Purkinje cell (primary cell): ENCODE measurements around the gene GOLGA8F. TPM values are rescaled to one million over a fixed set of nuclear protein-coding genes. Genes with fewer than 3 reads are reported as not detected.

Experiments
- polyA plus RNA-seq: library from polyadenylated mRNA; unstranded; fragments of >200 nt; fragmentation: Nextera tagmentation; gene quantifications from 2 replicates; pipeline ENCODE4 v1.2.1, GENCODE V29; 2014

GOLGA8F gene
- not detected in 2 replicates for polyA plus RNA-seq

GRCh38 chr15:28378364-28378763 is at the start of gene GOLGA8F:
GOLGA8F (plus strand) TSS chr15:28378664; CDS start chr15:28378762, 98 bp downstream.

GRCh38 chr15:28357984-28358383 is 20.5 kb upstream of the GOLGA8F start, which contains the start of gene GOLGA6L24:
GOLGA6L24 (minus strand) TSS chr15:28358084; CDS start chr15:28358023, 61 bp downstream.

Other genes with a start within 250 kb of the GOLGA8F start
- gene HERC2, start 56.5 kb upstream of the GOLGA8F start, polyA plus RNA-seq: 13.6 and 15.0 TPM in 2 replicates
- gene GOLGA6L24, start 20.6 kb upstream of the GOLGA8F start, polyA plus RNA-seq: not detected in 2 replicates
- gene GOLGA8G, start 154.3 kb downstream of the GOLGA8F start, polyA plus RNA-seq: not detected in 2 replicates
- gene GOLGA6L25, start 174.9 kb downstream of the GOLGA8F start, polyA plus RNA-seq: not detected in 2 replicates